DOHH2 (cell line): ENCODE data around the gene SCGB1D4.

Experiments used
- EZH2phosphoT487 ChIP-seq: fragments of 200-600 bp; sonication (generic); IDR thresholded peaks from 2 replicates; pipeline ENCODE4 v1.6.1; 2017; ENCODE audit warnings: borderline replicate concordance, mild to moderate bottlenecking, antibody characterized with exemption, low read length, moderate library complexity, mixed read lengths
- TF ChIP-seq, protein P1 (sequence below): fragments of 200-600 bp; sonication (generic); IDR thresholded peaks from one replicate; pipeline ENCODE4 v1.5.1; 2014; ENCODE audit warnings: antibody characterized with exemption, mild to moderate bottlenecking, low read depth, low read length; ENCODE audit not compliant: poor library complexity, severe bottlenecking

DNA sequence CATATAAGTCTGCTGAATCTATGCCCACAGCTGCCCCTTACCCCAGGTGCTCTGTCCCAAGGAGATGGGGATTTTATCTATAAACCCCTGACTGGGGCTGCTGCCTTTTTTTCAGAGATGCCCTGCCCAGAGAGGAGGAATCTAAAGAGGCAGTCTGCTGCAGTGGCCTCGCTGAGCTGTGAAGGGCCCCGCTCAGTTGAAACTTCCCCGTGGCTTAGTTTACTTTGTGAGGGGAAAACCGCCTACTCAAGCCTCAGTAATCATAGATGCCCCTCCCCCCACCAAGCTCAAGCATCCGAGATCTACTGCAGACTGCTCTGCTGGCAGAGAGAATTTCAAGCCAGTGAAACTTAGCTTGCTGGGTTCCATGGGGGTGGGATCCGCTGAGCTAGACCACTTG lies 7.4 kb upstream of the SCGB1D4 start:
- no peak for TF ChIP-seq EZH2phosphoT487
- TF ChIP-seq, protein P1, sequence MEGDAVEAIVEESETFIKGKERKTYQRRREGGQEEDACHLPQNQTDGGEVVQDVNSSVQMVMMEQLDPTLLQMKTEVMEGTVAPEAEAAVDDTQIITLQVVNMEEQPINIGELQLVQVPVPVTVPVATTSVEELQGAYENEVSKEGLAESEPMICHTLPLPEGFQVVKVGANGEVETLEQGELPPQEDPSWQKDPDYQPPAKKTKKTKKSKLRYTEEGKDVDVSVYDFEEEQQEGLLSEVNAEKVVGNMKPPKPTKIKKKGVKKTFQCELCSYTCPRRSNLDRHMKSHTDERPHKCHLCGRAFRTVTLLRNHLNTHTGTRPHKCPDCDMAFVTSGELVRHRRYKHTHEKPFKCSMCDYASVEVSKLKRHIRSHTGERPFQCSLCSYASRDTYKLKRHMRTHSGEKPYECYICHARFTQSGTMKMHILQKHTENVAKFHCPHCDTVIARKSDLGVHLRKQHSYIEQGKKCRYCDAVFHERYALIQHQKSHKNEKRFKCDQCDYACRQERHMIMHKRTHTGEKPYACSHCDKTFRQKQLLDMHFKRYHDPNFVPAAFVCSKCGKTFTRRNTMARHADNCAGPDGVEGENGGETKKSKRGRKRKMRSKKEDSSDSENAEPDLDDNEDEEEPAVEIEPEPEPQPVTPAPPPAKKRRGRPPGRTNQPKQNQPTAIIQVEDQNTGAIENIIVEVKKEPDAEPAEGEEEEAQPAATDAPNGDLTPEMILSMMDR, result no peak
